BLaER1 (cell line): ENCODE data around the gene WFIKKN2.
A peak's percentile ranks its signal among the peaks of the same experiment; 100 is the strongest.

Experiments
- H3K27ac ChIP-seq: shearing (Covaris generic); formaldehyde crosslinking; 2 replicates; pipeline ENCODE4 v1.8.1; 2022
- H3K27me3 ChIP-seq: shearing (Covaris generic); formaldehyde crosslinking; 2 replicates; pipeline ENCODE4 v1.8.1; 2022
- H3K36me3 ChIP-seq: shearing (Covaris generic); formaldehyde crosslinking; 2 replicates; pipeline ENCODE4 v1.8.1; 2022
- H3K4me1 ChIP-seq: shearing (Covaris generic); formaldehyde crosslinking; 2 replicates; pipeline ENCODE4 v1.8.1; 2022
- H3K4me2 ChIP-seq: shearing (Covaris generic); formaldehyde crosslinking; 2 replicates; pipeline ENCODE4 v1.8.1; 2022
- H3K4me3 ChIP-seq: shearing (Covaris generic); formaldehyde crosslinking; 2 replicates; pipeline ENCODE4 v1.8.1; 2022
- H3K9ac ChIP-seq: shearing (Covaris generic); formaldehyde crosslinking; 2 replicates; pipeline ENCODE4 v1.8.1; 2022
- H3K9me3 ChIP-seq: shearing (Covaris generic); formaldehyde crosslinking; 2 replicates; pipeline ENCODE4 v1.8.1; 2022
- H4K20me1 ChIP-seq: shearing (Covaris generic); formaldehyde crosslinking; 2 replicates; pipeline ENCODE4 v1.8.1; 2022
- Cebpa-rat ChIP-seq: shearing (Covaris generic); IDR thresholded peaks from 2 replicates; pipeline ENCODE4 v1.8.1; 2022

Gene WFIKKN2

GRCh38 chr17:50807675-50808074, 27.7 kb upstream of the WFIKKN2 start:
- Histone ChIP-seq H3K4me2 (no peak overlapping the region), H3K27ac (no peak overlapping the region), H3K36me3 (no peaks in the 10 kb centered on the region), H3K4me1 (no peaks in the 10 kb centered on the region), H3K27me3 (no peaks in the 10 kb centered on the region), H3K9ac (no peak overlapping the region), H4K20me1 (no peaks in the 10 kb centered on the region), H3K4me3 (no peak overlapping the region), H3K9me3 (no peaks in the 10 kb centered on the region)
- no peak for TF ChIP-seq Cebpa-rat

GRCh38 chr17:50808413-50808812, 27.0 kb upstream of the WFIKKN2 start:
- Histone ChIP-seq H3K27me3 (no peaks in the 10 kb centered on the region), H3K36me3 (no peaks in the 10 kb centered on the region), H4K20me1 (no peaks in the 10 kb centered on the region), H3K9ac (no peak overlapping the region), H3K4me2 (no peak overlapping the region), H3K27ac (no peak overlapping the region), H3K4me1 (no peaks in the 10 kb centered on the region), H3K9me3 (no peaks in the 10 kb centered on the region), H3K4me3 (no peak overlapping the region)
- no peak for TF ChIP-seq Cebpa-rat

- Histone ChIP-seq H3K27ac (no peak overlapping the region), H3K4me2 (no peak overlapping the region)
Measured at GRCh38 chr17:50808888-50809287, 26.5 kb upstream of the WFIKKN2 start.

GRCh38 chr17:50813583-50813982, 21.8 kb upstream of the WFIKKN2 start:
- H3K4me2 ChIP-seq, result no peak overlapping the region
- TF ChIP-seq Cebpa-rat, result no peak
- H3K9me3 ChIP-seq, result no peaks in the 10 kb centered on the region
- no peaks in the 10 kb centered on the region for H3K27me3 ChIP-seq
- H3K4me3 ChIP-seq, result no peak overlapping the region
- peaks cover 7% of the 10 kb centered on the region; the same call in 1 of the 2 replicates for H3K4me1 ChIP-seq
- H4K20me1 ChIP-seq, result no peaks in the 10 kb centered on the region
- no peak overlapping the region for H3K27ac ChIP-seq
- H3K9ac ChIP-seq, result no peak overlapping the region
- H3K36me3 ChIP-seq, result no peaks in the 10 kb centered on the region

More at GRCh38 chr17:50808888-50809287, 26.5 kb upstream of the WFIKKN2 start:
- no peaks in the 10 kb centered on the region for H3K27me3 ChIP-seq
- H3K36me3 ChIP-seq, result no peaks in the 10 kb centered on the region
- H3K9ac ChIP-seq, result no peak overlapping the region
- H3K4me1 ChIP-seq, result no peaks in the 10 kb centered on the region
- no peak overlapping the region for H3K4me3 ChIP-seq
- TF ChIP-seq Cebpa-rat, result no peak
- H3K9me3 ChIP-seq, result no peaks in the 10 kb centered on the region
- no peaks in the 10 kb centered on the region for H4K20me1 ChIP-seq

GRCh38 chr17:50815400-50815799, 20.0 kb upstream of the WFIKKN2 start:
- Histone ChIP-seq H3K27me3 (no peaks in the 10 kb centered on the region), H3K9ac (no peak overlapping the region), H3K9me3 (no peaks in the 10 kb centered on the region)

GRCh38 chr17:50816271-50816670, 19.1 kb upstream of the WFIKKN2 start:
- Histone ChIP-seq H3K4me1 (peaks cover 7% of the 10 kb centered on the region; the same call in 1 of the 2 replicates), H3K27me3 (no peaks in the 10 kb centered on the region), H3K9ac (no peak overlapping the region), H3K36me3 (no peaks in the 10 kb centered on the region), H3K27ac (no peak overlapping the region), H3K4me2 (no peak overlapping the region), H4K20me1 (no peaks in the 10 kb centered on the region), H3K9me3 (no peaks in the 10 kb centered on the region), H3K4me3 (no peak overlapping the region)
- no peak for TF ChIP-seq Cebpa-rat

More at GRCh38 chr17:50815400-50815799, 20.0 kb upstream of the WFIKKN2 start:
- TF ChIP-seq Cebpa-rat, result no peak
- peaks cover 7% of the 10 kb centered on the region; the same call in 1 of the 2 replicates for H3K4me1 ChIP-seq
- no peak overlapping the region for H3K27ac ChIP-seq
- no peak overlapping the region for H3K4me3 ChIP-seq
- no peak overlapping the region for H3K4me2 ChIP-seq
- no peaks in the 10 kb centered on the region for H4K20me1 ChIP-seq
- no peaks in the 10 kb centered on the region for H3K36me3 ChIP-seq

GRCh38 chr17:50816771-50817751, 18.3 kb upstream of the WFIKKN2 start:
- Histone ChIP-seq H3K4me3 (no peak overlapping the region), H3K27me3 (no peaks in the 10 kb centered on the region), H3K36me3 (no peaks in the 10 kb centered on the region), H4K20me1 (no peaks in the 10 kb centered on the region), H3K9ac (no peak overlapping the region), H3K27ac (no peak overlapping the region), H3K4me1 (peaks cover 7% of the 10 kb centered on the region; the same call in 1 of the 2 replicates), H3K4me2 (no peak overlapping the region), H3K9me3 (no peaks in the 10 kb centered on the region)
- no peak for TF ChIP-seq Cebpa-rat

- TF ChIP-seq Cebpa-rat, result no peak
- no peaks in the 10 kb centered on the region for H4K20me1 ChIP-seq
- H3K4me1 ChIP-seq, result peaks cover 7% of the 10 kb centered on the region; the same call in 1 of the 2 replicates
- H3K9ac ChIP-seq, result no peak overlapping the region
- no peak overlapping the region for H3K27ac ChIP-seq
- no peaks in the 10 kb centered on the region for H3K27me3 ChIP-seq
- H3K4me3 ChIP-seq, result no peak overlapping the region
- H3K4me2 ChIP-seq, result 0 out of 2 replicates have a peak overlapping the region, but pooled peaks have one; percentile 11
- no peaks in the 10 kb centered on the region for H3K36me3 ChIP-seq
- no peaks in the 10 kb centered on the region for H3K9me3 ChIP-seq
Measured at GRCh38 chr17:50817838-50818237, 17.5 kb upstream of the WFIKKN2 start.

- TF ChIP-seq Cebpa-rat, result no peak
- no peaks in the 10 kb centered on the region for H3K9me3 ChIP-seq
- peaks cover 7% of the 10 kb centered on the region; the same call in 1 of the 2 replicates for H3K4me1 ChIP-seq
- no peaks in the 10 kb centered on the region for H3K36me3 ChIP-seq
- H3K4me3 ChIP-seq, result no peak overlapping the region
- H4K20me1 ChIP-seq, result no peaks in the 10 kb centered on the region
- no peak overlapping the region for H3K9ac ChIP-seq
- no peaks in the 10 kb centered on the region for H3K27me3 ChIP-seq
- 0 out of 2 replicates have a peak overlapping the region, but pooled peaks have one; percentile 11 for H3K4me2 ChIP-seq
- no peak overlapping the region for H3K27ac ChIP-seq
Measured at GRCh38 chr17:50818261-50818660, 17.1 kb upstream of the WFIKKN2 start.
